Putamen (tissue), 1 donor: ENCODE measurements around the gene CFAP119.
A peak's percentile ranks its signal among the peaks of the same experiment; 100 is the strongest.

Experiments
- DNase-seq: peaks from one replicate; pipeline ENCODE4 v3.0.0-alpha.2; 2016; ENCODE audit warnings: low spot score

CFAP119 gene

GRCh38 chr16:30782486-30783279 lies 20.8 kb upstream of the CFAP119 start:
- no peak for DNase-seq

- DNase-seq, result no peak
Measured at GRCh38 chr16:30780549-30780948, 18.7 kb upstream of the CFAP119 start.

- no peak for DNase-seq
Measured at GRCh38 chr16:30780021-30780420, 18.2 kb upstream of the CFAP119 start.

DNA sequence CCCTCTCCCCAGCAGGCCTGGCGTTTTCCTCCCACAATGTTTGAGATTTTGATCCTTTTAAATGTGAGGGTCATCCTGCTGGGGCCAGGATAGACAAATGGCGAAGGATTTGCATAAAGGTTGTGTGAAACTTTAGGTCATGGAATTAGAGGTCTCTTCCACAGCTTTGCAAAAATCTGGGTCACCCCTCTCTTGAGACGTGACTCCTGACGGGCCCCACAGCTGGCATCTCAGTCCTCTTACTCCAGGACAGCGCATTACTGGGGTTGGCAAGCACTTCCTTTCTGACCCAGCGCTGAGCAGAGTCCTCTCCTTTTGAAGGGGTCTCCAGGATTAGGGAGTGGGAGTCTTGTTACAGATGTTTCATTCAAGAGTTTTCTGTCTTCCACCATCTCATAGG lies 17.7 kb upstream of the CFAP119 start:
- no peak for DNase-seq

DNA sequence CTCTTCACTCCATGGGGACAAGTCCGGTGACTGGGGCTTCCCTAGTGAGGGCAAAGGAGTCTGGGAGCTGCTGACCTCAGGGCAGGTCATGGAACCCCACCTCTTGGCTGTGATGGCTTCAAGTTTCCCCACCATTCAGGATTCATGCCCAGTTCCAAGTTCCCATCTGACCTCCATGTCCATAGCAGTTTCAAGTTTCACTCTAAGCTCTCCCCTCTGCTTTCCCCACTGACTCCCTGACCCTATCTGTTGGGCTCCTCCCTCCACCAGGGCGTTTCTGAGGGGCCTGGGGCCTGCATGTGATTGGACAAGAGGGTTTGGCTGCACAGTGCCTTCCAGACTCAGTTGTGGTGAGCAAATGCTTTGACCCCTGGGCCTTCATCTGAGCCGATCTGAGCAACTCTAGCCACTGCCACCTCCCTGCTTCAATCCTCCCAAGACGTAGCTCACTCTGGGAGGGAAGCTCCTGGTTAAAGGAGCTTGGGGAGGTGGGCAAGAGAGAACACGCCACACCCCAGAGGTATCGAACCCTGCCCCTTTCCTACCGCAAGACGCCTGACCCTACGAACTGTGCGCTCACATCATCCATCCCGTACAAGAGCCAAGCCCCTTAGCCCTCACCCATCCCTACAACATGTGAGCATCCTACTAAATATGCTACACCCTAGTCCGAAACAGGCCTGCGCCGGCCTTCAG lies 16.8 kb upstream of the CFAP119 start:
- no peak for DNase-seq

DNA sequence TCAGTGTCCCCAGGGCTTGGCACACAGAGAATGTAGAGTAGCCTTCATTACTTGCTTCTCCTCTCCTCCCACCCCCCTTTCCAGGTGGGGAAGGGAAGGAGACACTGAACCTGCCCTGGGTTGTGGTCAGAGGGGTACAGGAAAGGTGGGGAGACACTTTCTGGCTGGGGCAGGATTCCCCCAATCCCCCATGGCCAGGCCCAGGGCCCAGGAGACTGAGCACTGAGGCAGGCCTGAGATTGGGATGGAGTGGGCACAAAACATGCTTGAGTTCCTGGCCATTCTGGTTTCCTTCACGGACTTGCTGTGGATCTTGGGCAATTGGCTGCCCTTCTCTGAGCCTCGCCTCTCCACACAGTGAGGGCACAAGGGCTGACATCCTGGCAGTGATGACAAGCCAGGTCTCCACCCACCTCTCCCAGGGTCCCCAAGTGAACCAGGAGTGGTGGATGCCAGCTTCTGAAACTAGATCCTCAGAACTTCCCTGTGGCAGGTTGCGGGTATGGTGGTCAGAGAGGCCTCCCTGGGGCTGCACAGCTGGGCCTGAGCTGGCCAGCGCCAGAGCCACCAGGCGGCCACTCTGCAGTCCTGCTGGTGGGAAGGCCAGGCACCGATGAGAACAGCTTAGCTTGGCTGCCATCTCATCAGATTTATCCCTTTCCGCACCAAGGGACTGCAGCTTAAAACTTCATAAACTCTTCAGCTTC lies 15.9 kb upstream of the CFAP119 start:
- DNase-seq, result no peak

DNA sequence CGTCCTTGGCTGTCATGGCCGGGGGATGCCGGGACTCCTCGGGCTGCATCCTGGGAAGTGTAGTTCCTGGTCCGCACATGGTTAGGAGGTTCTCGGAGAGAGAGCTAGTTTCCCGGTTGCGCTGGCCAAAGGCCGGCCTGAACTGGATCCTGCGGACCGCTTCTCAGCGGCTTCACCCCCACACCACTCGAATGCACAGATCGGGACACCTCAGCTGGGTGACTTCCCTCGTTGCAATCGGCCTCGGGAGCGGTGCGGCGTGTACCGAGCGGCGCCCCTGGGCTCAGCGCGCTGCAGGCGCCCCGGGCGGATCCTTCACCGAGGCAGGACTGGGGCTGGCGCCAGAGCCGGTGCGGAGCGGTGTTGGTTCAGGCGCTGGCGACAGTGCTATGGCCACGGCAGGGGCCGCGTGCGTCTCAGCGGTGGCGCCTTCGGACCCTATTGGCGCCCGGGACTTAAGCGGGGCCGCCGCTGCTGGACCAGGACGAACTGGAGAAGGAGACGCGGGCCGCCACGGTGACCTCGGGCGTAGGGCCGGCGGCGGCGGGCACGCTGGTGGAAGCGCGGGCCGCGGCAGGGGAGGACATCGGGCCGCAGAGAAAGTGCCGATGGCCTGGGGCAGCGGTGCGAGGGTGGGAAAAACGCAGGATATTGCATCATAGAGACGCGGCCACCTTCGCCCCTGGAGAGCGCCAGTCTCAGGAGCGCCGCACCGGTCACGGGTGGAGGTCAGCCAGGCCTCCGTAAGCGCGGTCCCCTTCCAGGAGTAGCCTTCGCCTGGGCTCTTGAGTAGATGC lies 13.7 kb upstream of the CFAP119 start:
- peak; percentile 83 for DNase-seq

DNA sequence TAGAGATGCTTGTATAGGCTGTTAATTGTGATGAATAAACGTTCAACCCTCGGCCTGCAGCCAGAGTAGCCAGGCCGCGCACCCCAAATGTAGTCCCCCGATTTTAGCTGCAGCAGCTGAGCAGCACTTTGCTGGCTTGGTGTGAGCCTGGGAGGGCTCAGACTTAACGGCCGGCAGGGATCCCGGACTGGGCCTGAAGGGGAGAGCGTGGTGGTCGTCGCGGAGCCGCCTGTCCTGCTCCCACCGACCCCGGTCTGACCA lies 13.2 kb upstream of the CFAP119 start:
- DNase-seq, result no peak

DNA sequence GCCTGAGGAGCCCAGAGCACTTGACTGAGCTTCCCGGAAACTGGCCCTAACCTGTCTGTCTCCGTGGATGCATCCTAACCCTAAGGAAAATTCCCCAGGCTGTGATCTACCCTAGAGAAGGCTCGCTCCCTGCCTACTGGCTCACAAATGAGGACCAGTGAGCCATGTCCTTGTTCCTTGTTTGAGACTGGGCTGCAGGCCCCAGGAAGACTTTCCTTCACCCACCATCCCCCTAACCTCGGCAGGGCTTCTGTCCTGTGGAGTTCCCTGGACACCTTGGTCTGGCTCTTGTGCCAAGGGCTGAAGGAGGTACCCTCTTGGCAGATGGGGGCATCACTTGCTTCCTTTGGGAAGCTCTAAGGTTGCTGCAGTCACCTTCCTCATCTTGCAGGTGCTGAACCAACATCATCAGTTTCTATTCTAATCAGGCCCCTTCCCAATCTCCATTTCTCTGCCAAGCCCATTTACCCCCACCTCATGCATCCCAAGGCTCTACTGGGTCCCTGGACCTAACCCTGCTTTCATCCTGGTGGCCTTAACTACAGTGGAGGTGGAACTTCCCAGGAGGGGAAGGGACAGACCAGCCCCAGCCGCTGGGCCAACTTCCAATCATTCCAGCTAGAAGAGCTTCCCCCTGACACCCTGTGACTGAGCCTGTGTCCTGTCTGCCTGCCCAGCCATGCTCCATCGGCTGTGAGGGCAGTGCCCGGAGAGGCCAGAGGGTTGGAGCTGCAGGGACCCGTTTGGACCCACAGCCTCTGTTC lies 12.7 kb upstream of the CFAP119 start:
- DNase-seq, result no peak

GRCh38 chr16:30773826-30774225 lies 12.0 kb upstream of the CFAP119 start:
- no peak for DNase-seq

DNA sequence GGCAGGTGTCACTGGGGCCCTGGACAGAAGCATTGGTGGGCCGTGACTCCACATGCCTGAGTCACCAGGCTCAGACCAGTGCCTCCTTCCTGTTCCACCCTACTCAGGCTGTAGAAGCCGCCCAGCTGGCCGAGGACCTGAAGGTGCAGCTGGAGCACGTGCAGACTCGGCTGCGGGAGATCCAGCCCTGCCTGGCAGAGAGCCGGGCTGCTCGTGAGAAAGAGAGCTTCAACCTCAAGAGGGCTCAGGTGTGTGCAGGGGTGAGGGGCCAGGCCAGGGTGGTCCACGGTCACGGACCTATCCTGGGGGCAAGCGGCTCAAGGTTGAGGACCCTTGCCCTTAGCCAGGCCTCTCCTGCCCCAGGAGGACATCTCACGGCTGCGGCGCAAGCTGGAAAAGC lies 9.9 kb upstream of the CFAP119 start:
- no peak for DNase-seq

DNA sequence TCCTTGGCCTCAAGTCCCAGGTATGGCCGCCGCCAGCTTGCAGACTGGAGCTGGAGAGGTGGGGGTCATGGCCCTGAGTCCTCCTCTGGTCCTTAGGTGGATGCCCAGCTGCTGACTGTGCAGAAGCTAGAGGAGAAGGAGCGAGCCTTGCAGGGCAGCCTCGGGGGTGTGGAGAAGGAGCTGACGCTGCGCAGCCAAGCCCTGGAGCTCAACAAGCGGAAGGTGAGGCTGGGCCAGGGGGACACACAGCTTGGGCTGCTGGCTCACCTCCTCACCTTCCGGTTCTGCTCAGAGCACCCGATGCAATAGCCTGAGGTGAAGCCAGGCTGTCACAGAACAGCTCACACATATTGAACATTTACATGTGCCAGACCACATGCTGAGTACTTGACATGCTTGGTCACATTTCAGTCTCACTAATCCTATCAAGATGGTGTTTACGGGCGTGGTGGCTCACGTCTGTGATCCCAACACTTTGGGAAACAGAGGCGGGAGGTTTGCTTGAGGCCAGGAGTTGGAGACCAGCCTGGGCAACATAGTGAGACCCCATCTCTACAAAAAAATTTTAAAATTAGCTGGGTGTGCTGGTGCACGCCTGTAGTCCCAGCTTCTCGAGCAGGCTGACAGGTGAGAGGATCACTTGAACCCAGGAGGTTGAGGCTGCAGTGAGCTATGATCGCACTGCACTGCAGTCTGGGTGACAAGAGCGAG lies 7.7 kb upstream of the CFAP119 start:
- no peak for DNase-seq

DNA sequence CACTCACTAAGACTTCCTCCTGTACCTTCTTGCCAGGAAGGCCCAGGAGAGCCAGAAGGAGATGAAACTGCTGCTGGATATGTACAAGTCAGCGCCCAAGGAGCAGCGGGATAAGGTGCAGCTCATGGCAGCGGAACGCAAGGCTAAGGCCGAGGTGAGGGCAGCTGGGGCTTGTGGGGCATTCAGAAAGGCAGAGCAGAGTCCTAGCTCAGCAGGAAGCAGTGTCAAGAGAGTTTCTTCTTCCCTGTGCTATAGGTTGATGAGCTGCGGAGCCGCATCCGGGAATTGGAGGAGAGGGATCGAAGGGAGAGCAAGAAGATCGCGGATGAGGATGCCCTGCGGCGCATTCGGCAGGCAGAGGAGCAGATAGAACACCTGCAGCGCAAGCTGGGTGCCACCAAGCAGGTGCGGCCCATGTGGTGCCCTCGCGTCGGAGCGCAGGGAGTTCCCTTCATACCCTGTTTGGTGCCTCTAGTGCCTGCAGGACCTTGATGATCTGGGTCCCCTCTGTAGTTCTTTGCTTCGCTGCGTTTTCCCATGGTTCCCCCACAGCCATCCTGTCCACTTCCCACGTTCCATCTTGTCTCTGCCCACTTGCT lies 6.8 kb upstream of the CFAP119 start:
- no peak for DNase-seq

GRCh38 chr16:30767767-30768465 lies 6.1 kb upstream of the CFAP119 start:
- DNase-seq, result no peak

GRCh38 chr16:30766933-30767284 lies 5.0 kb upstream of the CFAP119 start:
- DNase-seq, result no peak

DNA sequence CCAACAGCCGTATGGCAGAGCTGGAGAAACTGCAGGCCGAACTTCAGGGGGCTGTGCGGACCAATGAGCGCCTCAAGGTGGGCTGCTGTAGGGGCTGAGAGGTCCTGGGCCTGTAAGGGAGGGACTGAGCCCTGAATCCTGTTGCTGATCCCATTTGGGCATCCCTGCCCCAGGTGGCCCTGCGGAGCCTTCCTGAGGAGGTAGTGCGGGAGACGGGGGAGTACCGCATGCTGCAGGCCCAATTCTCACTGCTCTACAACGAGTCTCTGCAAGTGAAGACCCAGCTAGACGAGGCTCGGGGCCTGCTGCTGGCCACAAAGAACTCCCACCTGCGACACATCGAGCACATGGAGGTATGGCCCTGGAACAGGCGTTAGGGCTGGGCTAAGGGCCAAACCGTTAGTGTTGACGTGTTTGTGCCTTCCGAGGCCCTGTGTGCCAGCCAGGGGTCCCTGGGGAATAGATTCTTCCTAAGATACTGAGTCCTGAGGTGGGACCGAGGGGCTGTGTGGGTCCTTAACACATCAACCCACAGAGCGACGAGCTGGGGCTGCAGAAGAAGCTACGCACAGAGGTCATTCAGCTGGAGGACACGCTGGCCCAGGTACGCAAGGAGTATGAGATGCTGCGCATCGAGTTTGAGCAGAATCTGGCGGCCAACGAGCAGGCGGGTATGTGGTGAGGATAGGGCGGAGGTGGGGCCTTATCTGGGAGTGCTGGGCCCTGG lies 4.5 kb upstream of the CFAP119 start:
- no peak for DNase-seq

DNA sequence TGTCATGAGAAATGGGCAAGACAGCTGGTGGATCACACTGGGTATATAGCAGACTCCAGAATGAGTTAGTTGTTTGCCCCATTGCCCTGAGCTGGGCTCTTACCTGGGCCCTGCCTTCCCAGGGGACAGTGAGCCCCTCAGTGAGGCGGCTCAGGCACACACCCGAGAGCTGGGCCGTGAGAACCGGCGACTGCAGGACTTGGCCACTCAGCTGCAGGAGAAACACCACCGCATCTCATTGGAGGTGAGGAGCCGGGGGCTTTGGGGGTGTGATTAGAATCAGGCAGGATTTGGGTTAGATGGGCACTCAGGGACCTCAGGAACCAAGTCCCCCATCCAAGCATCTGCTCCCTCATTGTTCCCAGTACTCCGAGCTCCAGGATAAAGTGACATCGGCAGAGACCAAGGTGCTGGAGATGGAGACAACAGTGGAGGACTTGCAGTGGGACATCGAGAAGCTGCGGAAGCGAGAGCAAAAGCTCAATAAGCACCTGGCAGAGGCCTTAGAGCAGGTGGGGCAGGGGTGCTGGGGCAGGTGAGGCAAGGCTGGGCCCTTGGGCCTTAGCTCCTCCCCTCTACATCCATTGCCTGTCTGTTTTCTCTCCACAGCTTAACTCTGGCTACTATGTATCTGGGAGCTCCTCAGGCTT lies 3.1 kb upstream of the CFAP119 start:
- DNase-seq, result no peak

- no peak for DNase-seq
Measured at GRCh38 chr16:30764086-30764485, 2.2 kb upstream of the CFAP119 start.
